Measurements from ENCODE around the gene KCNA5. TPM values are rescaled to one million over a fixed set of nuclear protein-coding genes. Genes with fewer than 3 reads are reported as not detected.

KCNA5 gene
- total and polyA plus RNA-seq, 9 donors, result 2.1 to 5.2 (median 3.7) TPM

- no peak for DNase-seq
- peaks cover 13% of the 10 kb centered on the region for H3K4me1 ChIP-seq (ENCODE audit: control insufficient read depth, insufficient read depth, low read length)
- H3K4me3 ChIP-seq (ENCODE audit: low read length), result no peak overlapping the region
- WGBS (ENCODE audit: insufficient coverage), result 40% methylated on average over 1 of the region's 7 CpGs
- no peaks in the 10 kb centered on the region for H3K9me3 ChIP-seq (replicated peaks; ENCODE audit: control insufficient read depth, low read depth, low read length)
- H3K27ac ChIP-seq (ENCODE audit: low read length), result no peak overlapping the region
- H3K27me3 ChIP-seq (ENCODE audit: control insufficient read depth, insufficient read depth, low read length), result peaks cover 3% of the 10 kb centered on the region
- no peaks in the 10 kb centered on the region for H3K36me3 ChIP-seq (ENCODE audit: control insufficient read depth, insufficient read depth, low read length)
Measured at GRCh38 chr12:5036031-5036430, 7.6 kb upstream of the KCNA5 start.

GRCh38 chr12:5037795-5038357 is 5.8 kb upstream of the KCNA5 start:
- 100% methylated on average over 1 of the region's 9 CpGs for WGBS (ENCODE audit: insufficient coverage)
- H3K27ac ChIP-seq (ENCODE audit: low read length), result no peak overlapping the region

GRCh38 chr12:5038781-5039311 is 4.8 kb upstream of the KCNA5 start:
- Histone ChIP-seq H3K27ac (ENCODE audit: low read length) (no peak overlapping the region), H3K9me3 (replicated peaks; ENCODE audit: control insufficient read depth, low read depth, low read length) (no peaks in the 10 kb centered on the region), H3K4me3 (ENCODE audit: low read length) (no peak overlapping the region), H3K4me1 (ENCODE audit: control insufficient read depth, insufficient read depth, low read length) (peaks cover 25% of the 10 kb centered on the region), H3K36me3 (ENCODE audit: control insufficient read depth, insufficient read depth, low read length) (no peaks in the 10 kb centered on the region), H3K27me3 (ENCODE audit: control insufficient read depth, insufficient read depth, low read length) (peaks cover 16% of the 10 kb centered on the region)
- no peak for DNase-seq
- WGBS (ENCODE audit: insufficient coverage), result 0% methylated on average over 2 of the region's 4 CpGs

More at GRCh38 chr12:5037795-5038357, 5.8 kb upstream of the KCNA5 start:
- Histone ChIP-seq H3K27me3 (ENCODE audit: control insufficient read depth, insufficient read depth, low read length) (peaks cover 7% of the 10 kb centered on the region), H3K4me1 (ENCODE audit: control insufficient read depth, insufficient read depth, low read length) (peaks cover 19% of the 10 kb centered on the region), H3K36me3 (ENCODE audit: control insufficient read depth, insufficient read depth, low read length) (no peaks in the 10 kb centered on the region), H3K9me3 (replicated peaks; ENCODE audit: control insufficient read depth, low read depth, low read length) (no peaks in the 10 kb centered on the region), H3K4me3 (ENCODE audit: low read length) (no peak overlapping the region)
- no peak for DNase-seq

GRCh38 chr12:5039815-5040214 is 3.9 kb upstream of the KCNA5 start:
- no peak overlapping the region for H3K4me3 ChIP-seq (ENCODE audit: low read length)
- H3K27me3 ChIP-seq (ENCODE audit: control insufficient read depth, insufficient read depth, low read length), result peaks cover 25% of the 10 kb centered on the region
- H3K36me3 ChIP-seq (ENCODE audit: control insufficient read depth, insufficient read depth, low read length), result no peaks in the 10 kb centered on the region
- DNase-seq, result no peak
- no peaks in the 10 kb centered on the region for H3K9me3 ChIP-seq (replicated peaks; ENCODE audit: control insufficient read depth, low read depth, low read length)
- peaks cover 26% of the 10 kb centered on the region for H3K4me1 ChIP-seq (ENCODE audit: control insufficient read depth, insufficient read depth, low read length)
- H3K27ac ChIP-seq (ENCODE audit: low read length), result no peak overlapping the region
- WGBS (ENCODE audit: insufficient coverage), result 88% methylated on average over 1 of the region's 3 CpGs

- H3K27ac ChIP-seq (ENCODE audit: low read length), result no peak overlapping the region
- peaks cover 27% of the 10 kb centered on the region for H3K27me3 ChIP-seq (ENCODE audit: control insufficient read depth, insufficient read depth, low read length)
- H3K36me3 ChIP-seq (ENCODE audit: control insufficient read depth, insufficient read depth, low read length), result no peaks in the 10 kb centered on the region
- H3K4me1 ChIP-seq (ENCODE audit: control insufficient read depth, insufficient read depth, low read length), result peaks cover 26% of the 10 kb centered on the region
- WGBS (ENCODE audit: insufficient coverage), result no CpG with 5 or more reads among the region's 5 CpGs
- no peaks in the 10 kb centered on the region for H3K9me3 ChIP-seq (replicated peaks; ENCODE audit: control insufficient read depth, low read depth, low read length)
- no peak for DNase-seq
- H3K4me3 ChIP-seq (ENCODE audit: low read length), result no peak overlapping the region
Measured at GRCh38 chr12:5040368-5040767, 3.3 kb upstream of the KCNA5 start.

GRCh38 chr12:5044420-5045295 is 979 bp downstream of the KCNA5 start:
- Histone ChIP-seq H3K36me3 (ENCODE audit: control insufficient read depth, insufficient read depth, low read length) (no peaks in the 10 kb centered on the region), H3K27me3 (ENCODE audit: control insufficient read depth, insufficient read depth, low read length) (peaks cover 35% of the 10 kb centered on the region), H3K4me1 (ENCODE audit: control insufficient read depth, insufficient read depth, low read length) (peaks cover 38% of the 10 kb centered on the region), H3K4me3 (ENCODE audit: low read length) (peak overlapping the region; percentile 34), H3K9me3 (replicated peaks; ENCODE audit: control insufficient read depth, low read depth, low read length) (no peaks in the 10 kb centered on the region), H3K27ac (ENCODE audit: low read length) (no peak overlapping the region)
- DNase-seq, result no peak
- WGBS (ENCODE audit: insufficient coverage), result 53% methylated on average over 67 of the region's 71 CpGs

- peaks cover 30% of the 10 kb centered on the region for H3K27me3 ChIP-seq (ENCODE audit: control insufficient read depth, insufficient read depth, low read length)
- H3K9me3 ChIP-seq (replicated peaks; ENCODE audit: control insufficient read depth, low read depth, low read length), result no peaks in the 10 kb centered on the region
- peaks cover 33% of the 10 kb centered on the region for H3K4me1 ChIP-seq (ENCODE audit: control insufficient read depth, insufficient read depth, low read length)
- H3K27ac ChIP-seq (ENCODE audit: low read length), result peak overlapping the region; percentile 44
- 20% methylated on average over 5 of the region's 5 CpGs for WGBS (ENCODE audit: insufficient coverage)
- H3K36me3 ChIP-seq (ENCODE audit: control insufficient read depth, insufficient read depth, low read length), result no peaks in the 10 kb centered on the region
- no peak overlapping the region for H3K4me3 ChIP-seq (ENCODE audit: low read length)
- peak; percentile 59 for DNase-seq
Measured at GRCh38 chr12:5047094-5047493, 3.4 kb downstream of the KCNA5 start.

- WGBS (ENCODE audit: insufficient coverage), result 33% methylated on average over 1 of the region's 6 CpGs
- DNase-seq, result no peak
- peaks cover 33% of the 10 kb centered on the region for H3K4me1 ChIP-seq (ENCODE audit: control insufficient read depth, insufficient read depth, low read length)
- peak overlapping the region; percentile 44 for H3K27ac ChIP-seq (ENCODE audit: low read length)
- H3K27me3 ChIP-seq (ENCODE audit: control insufficient read depth, insufficient read depth, low read length), result peaks cover 30% of the 10 kb centered on the region
- H3K36me3 ChIP-seq (ENCODE audit: control insufficient read depth, insufficient read depth, low read length), result no peaks in the 10 kb centered on the region
- H3K9me3 ChIP-seq (replicated peaks; ENCODE audit: control insufficient read depth, low read depth, low read length), result no peaks in the 10 kb centered on the region
- H3K4me3 ChIP-seq (ENCODE audit: low read length), result no peak overlapping the region
Measured at GRCh38 chr12:5047729-5048128, 4.0 kb downstream of the KCNA5 start.

GRCh38 chr12:5050542-5050941 is 6.9 kb downstream of the KCNA5 start:
- Histone ChIP-seq H3K9me3 (replicated peaks; ENCODE audit: control insufficient read depth, low read depth, low read length) (no peaks in the 10 kb centered on the region), H3K27me3 (ENCODE audit: control insufficient read depth, insufficient read depth, low read length) (peaks cover 6% of the 10 kb centered on the region), H3K36me3 (ENCODE audit: control insufficient read depth, insufficient read depth, low read length) (no peaks in the 10 kb centered on the region), H3K4me3 (ENCODE audit: low read length) (no peak overlapping the region), H3K4me1 (ENCODE audit: control insufficient read depth, insufficient read depth, low read length) (peaks cover 17% of the 10 kb centered on the region), H3K27ac (ENCODE audit: low read length) (no peak overlapping the region)
- DNase-seq, result no peak
- 88% methylated on average over 2 of the region's 3 CpGs for WGBS (ENCODE audit: insufficient coverage)

GRCh38 chr12:5051334-5051733 is 7.7 kb downstream of the KCNA5 start:
- no peak overlapping the region for H3K4me3 ChIP-seq (ENCODE audit: low read length)
- H3K4me1 ChIP-seq (ENCODE audit: control insufficient read depth, insufficient read depth, low read length), result peaks cover 17% of the 10 kb centered on the region
- peaks cover 5% of the 10 kb centered on the region for H3K27me3 ChIP-seq (ENCODE audit: control insufficient read depth, insufficient read depth, low read length)
- no peak overlapping the region for H3K27ac ChIP-seq (ENCODE audit: low read length)
- H3K36me3 ChIP-seq (ENCODE audit: control insufficient read depth, insufficient read depth, low read length), result no peaks in the 10 kb centered on the region
- WGBS (ENCODE audit: insufficient coverage), result 100% methylated on average over 1 of the region's 2 CpGs
- no peaks in the 10 kb centered on the region for H3K9me3 ChIP-seq (replicated peaks; ENCODE audit: control insufficient read depth, low read depth, low read length)
- no peak for DNase-seq

All from muscle of leg (tissue), 11 donors.